Fibroblast of villous mesenchyme (primary cell): ENCODE results near the gene SKOR2. TPM values are rescaled to one million over a fixed set of nuclear protein-coding genes. Genes with fewer than 3 reads are reported as not detected.
A peak's percentile ranks its signal among the peaks of the same experiment; 100 is the strongest.
"Not testable (repeated sequence)": the region's sequence is repeated elsewhere in the genome, so short reads cannot be mapped to it uniquely, and the experiment has no call there.

Experiments
- DNase-seq: peaks from one replicate; pipeline ENCODE4 v3.0.0-alpha.2; 2010; ENCODE audit warnings: low read depth
- H3K4me3 ChIP-seq: 2 replicates; pipeline ENCODE4 v1.5.1; 2011; ENCODE audit warnings: low read depth, mild to moderate bottlenecking, low read length
- total RNA-seq: library from RNA; depleted of rRNA; stranded (reverse); fragments of >200 nt; gene quantifications from 2 replicates; pipeline ENCODE4 v1.2.3, GENCODE V29; 2012
- TF ChIP-seq, protein P1 (sequence below): IDR thresholded peaks from 2 replicates; pipeline ENCODE4 v1.5.1; 2012; ENCODE audit warnings: low read depth, mild to moderate bottlenecking, low read length; ENCODE audit not compliant: insufficient read depth

SKOR2 gene
- total RNA-seq, 1 donor = not detected

GRCh38 chr18:47226660-47227059 lies 24.8 kb downstream of the SKOR2 start:
- no peak for DNase-seq
- H3K4me3 ChIP-seq = no peak overlapping the region
- TF ChIP-seq, protein P1, sequence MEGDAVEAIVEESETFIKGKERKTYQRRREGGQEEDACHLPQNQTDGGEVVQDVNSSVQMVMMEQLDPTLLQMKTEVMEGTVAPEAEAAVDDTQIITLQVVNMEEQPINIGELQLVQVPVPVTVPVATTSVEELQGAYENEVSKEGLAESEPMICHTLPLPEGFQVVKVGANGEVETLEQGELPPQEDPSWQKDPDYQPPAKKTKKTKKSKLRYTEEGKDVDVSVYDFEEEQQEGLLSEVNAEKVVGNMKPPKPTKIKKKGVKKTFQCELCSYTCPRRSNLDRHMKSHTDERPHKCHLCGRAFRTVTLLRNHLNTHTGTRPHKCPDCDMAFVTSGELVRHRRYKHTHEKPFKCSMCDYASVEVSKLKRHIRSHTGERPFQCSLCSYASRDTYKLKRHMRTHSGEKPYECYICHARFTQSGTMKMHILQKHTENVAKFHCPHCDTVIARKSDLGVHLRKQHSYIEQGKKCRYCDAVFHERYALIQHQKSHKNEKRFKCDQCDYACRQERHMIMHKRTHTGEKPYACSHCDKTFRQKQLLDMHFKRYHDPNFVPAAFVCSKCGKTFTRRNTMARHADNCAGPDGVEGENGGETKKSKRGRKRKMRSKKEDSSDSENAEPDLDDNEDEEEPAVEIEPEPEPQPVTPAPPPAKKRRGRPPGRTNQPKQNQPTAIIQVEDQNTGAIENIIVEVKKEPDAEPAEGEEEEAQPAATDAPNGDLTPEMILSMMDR = no peak

DNA sequence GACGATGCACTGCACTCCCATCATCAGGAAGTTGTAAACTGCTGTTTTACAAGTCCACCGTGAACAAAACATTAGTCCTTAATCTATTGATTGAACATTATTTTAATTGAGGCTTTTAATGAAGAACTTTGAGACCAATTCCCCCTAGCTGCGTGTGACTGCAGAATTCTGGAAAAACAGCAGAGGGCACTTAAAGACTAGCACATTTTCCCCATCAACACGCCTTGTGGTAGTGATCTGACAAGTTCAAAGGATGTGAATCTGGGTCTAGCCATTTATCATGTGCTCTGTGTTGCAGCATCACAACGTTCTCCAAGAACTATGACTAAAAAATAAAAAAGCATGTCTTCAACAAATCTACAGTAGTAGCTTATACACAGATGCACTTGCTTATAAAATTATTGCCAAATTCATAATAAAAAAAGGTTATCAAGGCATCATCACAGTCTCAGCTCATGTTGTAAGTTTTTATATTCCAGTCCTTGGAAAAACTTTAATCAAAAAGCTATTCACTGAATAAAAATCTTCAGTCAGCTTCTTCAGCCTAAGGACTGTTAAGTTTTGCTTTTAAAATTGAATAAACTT lies 35.8 kb downstream of the SKOR2 start:
- no peak overlapping the region for H3K4me3 ChIP-seq
- TF ChIP-seq, protein P1 = peak; percentile 62
- DNase-seq = peak; percentile 68

GRCh38 chr18:47209171-47209570 lies 42.3 kb downstream of the SKOR2 start:
- no peak overlapping the region for H3K4me3 ChIP-seq
- TF ChIP-seq, protein P1 = no peak
- no peak for DNase-seq

- DNase-seq = no peak
- TF ChIP-seq, protein P1 = no peak
Observed at GRCh38 chr18:47206945-47207637, 44.4 kb downstream of the SKOR2 start.

DNA sequence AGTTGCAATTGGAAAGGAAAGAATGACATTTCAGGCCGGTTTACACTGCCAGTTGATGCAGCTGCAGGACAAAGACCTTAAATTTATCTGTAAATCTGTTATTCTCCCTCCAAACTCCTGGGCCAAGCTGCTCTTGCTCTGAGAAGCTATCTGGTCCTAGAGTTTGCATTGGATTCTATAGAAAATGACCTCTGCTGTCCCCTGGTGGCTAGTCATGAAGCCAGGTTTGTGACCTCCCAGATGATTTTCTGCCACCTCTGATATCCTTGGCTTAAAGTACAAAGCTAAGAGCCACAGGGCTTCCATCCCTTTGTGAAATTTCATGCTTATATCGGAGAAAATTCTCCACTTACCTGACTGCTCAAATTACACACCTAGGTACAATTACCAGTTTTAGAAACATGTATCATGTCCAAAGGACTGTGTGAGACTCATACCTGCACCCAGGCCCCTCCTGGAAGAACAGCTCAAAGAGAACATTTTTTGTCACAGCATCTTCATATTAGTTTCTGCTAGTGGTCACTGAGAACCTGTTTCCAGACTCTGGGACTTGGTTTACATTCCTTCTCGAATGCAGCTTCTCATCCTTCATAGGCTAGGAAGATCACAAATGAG lies 46.4 kb downstream of the SKOR2 start:
- TF ChIP-seq, protein P1 = peak; percentile 95
- H3K4me3 ChIP-seq = no peak overlapping the region
- DNase-seq = peak; percentile 51

More at GRCh38 chr18:47206945-47207637, 44.4 kb downstream of the SKOR2 start:
- no peak overlapping the region for H3K4me3 ChIP-seq

- TF ChIP-seq, protein P1 = no peak
- H3K4me3 ChIP-seq = no peak overlapping the region
- DNase-seq = no peak
Observed at GRCh38 chr18:47203626-47204464, 47.6 kb downstream of the SKOR2 start.

DNA sequence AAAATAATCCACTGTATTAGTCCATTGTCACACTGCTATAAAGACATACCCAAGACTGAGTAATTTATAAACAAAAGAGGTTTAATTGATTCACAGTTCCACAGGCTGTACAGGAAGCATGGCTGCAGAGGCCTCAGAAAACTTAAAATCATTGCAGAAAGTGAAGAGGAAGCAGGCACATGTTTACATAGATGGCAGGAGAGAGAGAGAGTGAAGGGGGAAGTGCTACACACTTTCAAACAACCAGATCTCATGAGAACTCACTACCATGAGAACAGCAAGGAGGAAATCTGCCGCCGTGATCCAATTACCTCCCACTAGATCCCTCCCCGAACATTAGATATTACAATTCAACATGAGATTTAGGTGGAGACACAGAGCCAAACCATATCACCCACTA lies 55.5 kb downstream of the SKOR2 start:
- DNase-seq, H3K4me3 ChIP-seq: not testable (repeated sequence)
